Prostate gland (tissue), 2 donors: ENCODE measurements around the gene NCCRP1.

Source experiments
- CTCF ChIP-seq, 4 experiments: fragments of 200-600 bp in 2 of 4; fragments of 450-650 bp in 2 of 4; sonication (generic) in 2 of 4; IDR thresholded peaks; 1 replicate in 3 of 4; 2 replicates in 1 of 4; pipeline ENCODE4 v1.5.1; 2016 to 2019; ENCODE audit warnings: antibody characterized with exemption in 4 of 4, mild to moderate bottlenecking in 2 of 4, moderate library complexity in 2 of 4
- POLR2A ChIP-seq: fragments of 450-650 bp; IDR thresholded peaks from one replicate; pipeline ENCODE4 v1.6.1; 2016; ENCODE audit warnings: antibody characterized with exemption, mild to moderate bottlenecking
- POLR2AphosphoS5 ChIP-seq: sonication (generic); formaldehyde crosslinking; IDR thresholded peaks from one replicate; pipeline ENCODE4 v1.6.1; 2017; ENCODE audit warnings: antibody characterized with exemption

- no peak for TF ChIP-seq POLR2A
- no peak for TF ChIP-seq CTCF (IDR thresholded peaks at IDR 0.05)
- TF ChIP-seq POLR2AphosphoS5 = no peak
Observed at GRCh38 chr19:39182174-39182505, 14.6 kb upstream of the NCCRP1 start.
